Cardiac muscle cell (in vitro differentiated cells and primary cell): Measurements from ENCODE around the gene INSIG2. TPM values are rescaled to one million over a fixed set of nuclear protein-coding genes. Genes with fewer than 3 reads are reported as not detected.

ENCODE experiments used
- DNase-seq, 2 donors: peaks; one replicate each; pipeline versions ENCODE4 v3.0.0 to v3.0.0-alpha.2; 2010 to 2017; ENCODE audit warnings: low read depth in 1 of 2, low spot score in 1 of 2
- H3K27ac ChIP-seq: fragments of 200-600 bp; sonication (generic); 2 replicates; pipeline ENCODE4 v1.5.1; 2016
- H3K27me3 ChIP-seq: fragments of 200-600 bp; sonication (generic); 2 replicates; pipeline ENCODE4 v1.6.0; 2016; ENCODE audit warnings: control low read depth
- H3K36me3 ChIP-seq: fragments of 200-600 bp; sonication (generic); 2 replicates; pipeline ENCODE4 v1.5.1; 2016; ENCODE audit warnings: control low read depth
- H3K4me1 ChIP-seq: fragments of 200-600 bp; sonication (generic); 2 replicates; pipeline ENCODE4 v1.8.1; 2017; ENCODE audit warnings: low read depth, mild to moderate bottlenecking, mixed run types
- H3K4me3 ChIP-seq: fragments of 200-600 bp; sonication (generic); 2 replicates; pipeline ENCODE4 v1.5.1; 2016; ENCODE audit warnings: mild to moderate bottlenecking
- H3K9me3 ChIP-seq: fragments of 200-600 bp; sonication (generic); 2 replicates; pipeline ENCODE4 v1.5.1; 2017; ENCODE audit warnings: low read depth, mild to moderate bottlenecking, control low read depth
- CTCF ChIP-seq: IDR thresholded peaks from 2 replicates; pipeline ENCODE4 v1.5.1; 2012; ENCODE audit warnings: low read depth, mild to moderate bottlenecking, low read length
- polyA plus RNA-seq: library from polyadenylated mRNA; unstranded; fragments of >200 nt; fragmentation: Nextera tagmentation; extraction: Ambion mirVana; gene quantifications from 2 replicates; pipeline ENCODE4 v1.2.1, GENCODE V29; 2016
- total RNA-seq: library from RNA; depleted of rRNA; stranded (reverse); fragments of >200 nt; gene quantifications from 2 replicates; pipeline ENCODE4 v1.2.3, GENCODE V29; 2016

The INSIG2 gene
- total and polyA plus RNA-seq, 2 experiments from 2014 or later, result 12.4 to 62.2 TPM

GRCh38 chr2:118094503-118094902 is 6.2 kb downstream of the INSIG2 start:
- peaks cover 7% of the 10 kb centered on the region for H3K36me3 ChIP-seq
- H3K27ac ChIP-seq, result no peak overlapping the region

DNA sequence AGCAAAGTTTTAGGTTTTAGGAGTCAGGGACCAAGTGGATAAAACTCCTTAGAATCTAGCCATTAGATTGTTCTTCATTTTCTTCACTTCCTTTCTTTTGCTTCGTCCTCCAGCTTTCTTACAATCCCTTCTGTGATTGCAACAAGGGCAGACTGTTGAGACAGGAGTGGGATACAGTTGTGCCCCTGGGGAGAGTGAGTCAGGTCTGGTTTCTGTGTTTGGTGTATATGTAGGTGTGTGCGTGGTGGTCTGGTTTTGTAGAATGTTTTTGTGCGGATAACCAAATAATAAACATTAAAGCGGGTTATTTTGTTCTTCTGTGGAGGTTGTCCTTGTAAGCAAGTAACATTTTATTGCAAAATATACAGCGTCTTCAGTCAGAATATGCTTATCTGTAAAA is 7.3 kb downstream of the INSIG2 start:
- no peak for TF ChIP-seq CTCF
- no peaks in the 10 kb centered on the region for H3K9me3 ChIP-seq
- peak in 1 of 2 donors; percentile 24 for DNase-seq
- H3K27me3 ChIP-seq, result no peaks in the 10 kb centered on the region
- H3K4me3 ChIP-seq, result no peak overlapping the region
- H3K36me3 ChIP-seq, result peaks cover 9% of the 10 kb centered on the region
- H3K27ac ChIP-seq, result peak overlapping the region; percentile 17
- H3K4me1 ChIP-seq, result peaks cover 16% of the 10 kb centered on the region

More at GRCh38 chr2:118094503-118094902, 6.2 kb downstream of the INSIG2 start:
- H3K9me3 ChIP-seq, result no peaks in the 10 kb centered on the region
- no peaks in the 10 kb centered on the region for H3K27me3 ChIP-seq
- DNase-seq, result no peak
- peaks cover 24% of the 10 kb centered on the region for H3K4me1 ChIP-seq
- TF ChIP-seq CTCF, result no peak
- no peak overlapping the region for H3K4me3 ChIP-seq

DNA sequence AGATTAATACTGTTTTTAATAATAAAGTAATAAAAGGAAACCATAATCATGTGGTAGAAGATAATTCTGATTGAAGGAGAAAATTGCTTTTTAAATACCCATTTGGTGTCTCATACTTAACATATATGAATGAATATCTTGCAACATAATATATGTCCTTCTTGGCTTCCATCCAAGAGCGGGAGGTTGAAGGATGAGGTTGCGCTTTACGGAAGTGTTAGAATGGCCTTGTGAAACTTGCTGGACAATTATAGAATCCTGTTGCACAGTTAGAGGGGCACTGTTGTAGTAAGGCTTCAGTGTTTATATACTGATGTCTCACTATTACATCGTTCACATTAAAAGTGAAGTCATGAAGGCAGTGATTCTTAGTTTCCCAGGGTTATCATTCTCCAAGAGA is 9.4 kb downstream of the INSIG2 start:
- Histone ChIP-seq H3K27me3 (no peaks in the 10 kb centered on the region), H3K9me3 (no peaks in the 10 kb centered on the region), H3K36me3 (peaks cover 17% of the 10 kb centered on the region), H3K4me1 (peaks cover 17% of the 10 kb centered on the region), H3K4me3 (no peak overlapping the region), H3K27ac (no peak overlapping the region)
- DNase-seq, result peak in 1 of 2 donors; percentile 38
- no peak for TF ChIP-seq CTCF

GRCh38 chr2:118098307-118099030 is 10.2 kb downstream of the INSIG2 start:
- H3K27me3 ChIP-seq, result no peaks in the 10 kb centered on the region
- H3K4me3 ChIP-seq, result no peak overlapping the region
- no peak for DNase-seq
- H3K27ac ChIP-seq, result no peak overlapping the region
- H3K9me3 ChIP-seq, result no peaks in the 10 kb centered on the region
- H3K36me3 ChIP-seq, result peaks cover 20% of the 10 kb centered on the region
- peaks cover 17% of the 10 kb centered on the region for H3K4me1 ChIP-seq
- no peak for TF ChIP-seq CTCF

DNA sequence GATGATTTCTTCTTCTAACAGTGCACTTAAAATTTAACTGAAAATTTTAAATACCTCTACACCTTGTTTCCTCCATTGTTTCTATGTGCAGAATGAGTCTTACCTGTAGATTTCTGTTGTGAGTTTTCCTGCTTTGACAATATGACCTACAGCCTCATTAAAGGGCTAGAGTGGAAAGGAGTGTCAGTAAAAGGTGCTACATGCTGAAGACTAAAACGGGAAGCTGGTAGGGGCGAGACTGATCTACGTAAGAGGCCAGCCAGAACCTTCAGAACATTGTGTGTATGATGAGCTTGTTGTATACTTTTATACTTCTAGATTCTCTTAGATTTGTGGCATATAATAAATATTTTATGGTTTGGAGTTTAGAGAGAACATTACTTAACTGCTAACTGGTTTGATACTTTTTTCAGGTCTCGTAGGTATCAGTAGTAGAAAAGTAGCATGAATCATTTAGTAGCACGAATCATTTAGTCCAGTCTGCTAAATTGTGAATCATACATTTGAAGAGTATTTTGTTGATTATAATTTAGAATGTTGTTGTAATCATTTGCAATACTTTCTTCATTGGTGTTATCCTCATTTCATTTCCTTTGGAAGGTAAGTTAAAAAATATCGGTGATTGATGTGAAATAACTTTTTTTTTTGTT is 14.3 kb downstream of the INSIG2 start:
- H3K4me3 ChIP-seq, result no peak overlapping the region
- H3K9me3 ChIP-seq, result no peaks in the 10 kb centered on the region
- no peak overlapping the region for H3K27ac ChIP-seq
- H3K36me3 ChIP-seq, result peaks cover 28% of the 10 kb centered on the region
- TF ChIP-seq CTCF, result no peak
- peaks cover 4% of the 10 kb centered on the region for H3K4me1 ChIP-seq
- no peaks in the 10 kb centered on the region for H3K27me3 ChIP-seq
- no peak for DNase-seq
